GM18517 (cell line): Measurements from ENCODE around the gene TBATA.

ENCODE experiments used
- ATAC-seq: cut with Tn5 transposase; IDR thresholded peaks from one replicate; pipeline ENCODE4 v1.9.1; 2021; ENCODE audit warnings: mild to moderate bottlenecking, moderate library complexity; ENCODE audit not compliant: unreplicated experiment

Gene TBATA

GRCh38 chr10:70747192-70747965, 37.8 kb downstream of the TBATA start:
- ATAC-seq, result no peak

GRCh38 chr10:70745555-70745954, 39.6 kb downstream of the TBATA start:
- no peak for ATAC-seq

- no peak for ATAC-seq
These were observed 40.5 kb downstream of the TBATA start for GRCh38 chr10:70744617-70745143.

- no peak for ATAC-seq
These were observed 41.3 kb downstream of the TBATA start for GRCh38 chr10:70743879-70744278.

- no peak for ATAC-seq
These were observed 41.8 kb downstream of the TBATA start for GRCh38 chr10:70743430-70743788.

- ATAC-seq, result no peak
These were observed 42.4 kb downstream of the TBATA start for GRCh38 chr10:70742537-70743429.

- ATAC-seq, result no peak
These were observed 44.5 kb downstream of the TBATA start for GRCh38 chr10:70740406-70741288.

- no peak for ATAC-seq
These were observed 46.4 kb downstream of the TBATA start for GRCh38 chr10:70738761-70739121.

- ATAC-seq, result no peak
These were observed 47.0 kb downstream of the TBATA start for GRCh38 chr10:70738006-70738760.

- ATAC-seq, result no peak
These were observed 47.9 kb downstream of the TBATA start for GRCh38 chr10:70737250-70737649.

- no peak for ATAC-seq
These were observed 48.7 kb downstream of the TBATA start for GRCh38 chr10:70736525-70736924.

- ATAC-seq, result no peak
These were observed 50.0 kb downstream of the TBATA start for GRCh38 chr10:70735161-70735560.

GRCh38 chr10:70733051-70733450, 52.1 kb downstream of the TBATA start:
- no peak for ATAC-seq

GRCh38 chr10:70732569-70732968, 52.6 kb downstream of the TBATA start:
- no peak for ATAC-seq

GRCh38 chr10:70730955-70731354, 54.2 kb downstream of the TBATA start:
- ATAC-seq, result no peak

GRCh38 chr10:70729763-70730357, 55.3 kb downstream of the TBATA start:
- no peak for ATAC-seq

GRCh38 chr10:70728328-70728727, 56.8 kb downstream of the TBATA start:
- ATAC-seq, result no peak

GRCh38 chr10:70726909-70727495, 58.2 kb downstream of the TBATA start:
- no peak for ATAC-seq

GRCh38 chr10:70723771-70724170, 61.4 kb downstream of the TBATA start:
- ATAC-seq, result no peak
